Activated CD4-positive, alpha-beta T cell treated with anti-CD3 and anti-CD28 coated beads, Interleukin-2, amount 50 U/mL, for 24 hours (primary cell): ENCODE data around the gene ZNF44.
A peak's percentile ranks its signal among the peaks of the same experiment; 100 is the strongest.
"Not testable (repeated sequence)": the region's sequence is repeated elsewhere in the genome, so short reads cannot be mapped to it uniquely, and the experiment has no call there.

Experiments
- DNase-seq, 2 donors: peaks; one replicate each; pipeline ENCODE4 v3.0.0-alpha.2; 2020; ENCODE audit warnings: low read depth in 1 of 2, low spot score in 1 of 2

ZNF44 gene

DNA sequence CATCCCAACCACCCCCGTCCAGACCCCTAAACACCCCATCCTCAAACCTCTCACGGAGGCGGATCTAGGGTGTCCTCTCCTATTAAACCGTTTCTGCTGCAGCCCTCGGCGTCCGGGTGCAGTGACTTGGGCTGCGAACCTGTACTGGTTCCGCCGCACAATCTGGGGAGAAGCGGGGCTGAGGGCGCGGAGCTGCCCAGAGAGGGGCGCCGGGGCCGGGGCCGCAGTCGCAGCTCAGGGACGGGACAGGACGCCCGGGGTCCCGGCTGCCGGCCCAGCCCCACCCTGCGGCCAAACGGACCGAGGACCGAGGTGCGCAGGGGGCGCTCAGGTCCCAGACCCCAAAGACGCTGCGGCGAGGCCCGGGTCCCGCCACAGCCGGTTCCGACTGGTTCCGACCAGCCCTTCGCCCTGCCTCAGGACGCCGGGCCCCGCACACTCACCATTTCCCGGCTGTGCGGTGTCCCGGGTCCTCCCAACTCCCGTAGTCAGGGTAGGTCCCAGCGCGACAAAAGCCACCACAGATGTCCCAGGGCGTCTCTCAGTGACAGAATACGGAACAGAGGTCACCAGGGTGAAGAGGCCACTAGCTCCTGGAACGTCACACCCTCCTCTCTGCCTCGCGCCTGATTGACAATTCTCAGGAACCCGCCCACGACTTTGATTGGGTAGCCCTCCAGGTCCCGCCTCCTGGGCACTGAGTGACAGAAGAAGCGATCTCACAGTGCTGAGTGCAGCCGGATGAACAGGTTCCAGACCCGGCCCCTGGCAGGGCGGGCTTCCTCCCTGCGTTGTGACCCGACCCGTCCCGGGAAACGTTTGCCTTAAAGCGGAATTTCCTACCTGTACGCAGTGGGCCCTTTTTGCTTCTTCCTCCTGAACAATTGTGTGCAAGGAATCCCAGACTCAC lies at the start of gene ZNF44:
Gene ZNF44, minus strand, starts transcription at position 635 of the 910 bp plus-strand sequence. Its CDS starts 189 bp downstream, at position 446.
- peak; percentile 82 to 97 for DNase-seq

DNA sequence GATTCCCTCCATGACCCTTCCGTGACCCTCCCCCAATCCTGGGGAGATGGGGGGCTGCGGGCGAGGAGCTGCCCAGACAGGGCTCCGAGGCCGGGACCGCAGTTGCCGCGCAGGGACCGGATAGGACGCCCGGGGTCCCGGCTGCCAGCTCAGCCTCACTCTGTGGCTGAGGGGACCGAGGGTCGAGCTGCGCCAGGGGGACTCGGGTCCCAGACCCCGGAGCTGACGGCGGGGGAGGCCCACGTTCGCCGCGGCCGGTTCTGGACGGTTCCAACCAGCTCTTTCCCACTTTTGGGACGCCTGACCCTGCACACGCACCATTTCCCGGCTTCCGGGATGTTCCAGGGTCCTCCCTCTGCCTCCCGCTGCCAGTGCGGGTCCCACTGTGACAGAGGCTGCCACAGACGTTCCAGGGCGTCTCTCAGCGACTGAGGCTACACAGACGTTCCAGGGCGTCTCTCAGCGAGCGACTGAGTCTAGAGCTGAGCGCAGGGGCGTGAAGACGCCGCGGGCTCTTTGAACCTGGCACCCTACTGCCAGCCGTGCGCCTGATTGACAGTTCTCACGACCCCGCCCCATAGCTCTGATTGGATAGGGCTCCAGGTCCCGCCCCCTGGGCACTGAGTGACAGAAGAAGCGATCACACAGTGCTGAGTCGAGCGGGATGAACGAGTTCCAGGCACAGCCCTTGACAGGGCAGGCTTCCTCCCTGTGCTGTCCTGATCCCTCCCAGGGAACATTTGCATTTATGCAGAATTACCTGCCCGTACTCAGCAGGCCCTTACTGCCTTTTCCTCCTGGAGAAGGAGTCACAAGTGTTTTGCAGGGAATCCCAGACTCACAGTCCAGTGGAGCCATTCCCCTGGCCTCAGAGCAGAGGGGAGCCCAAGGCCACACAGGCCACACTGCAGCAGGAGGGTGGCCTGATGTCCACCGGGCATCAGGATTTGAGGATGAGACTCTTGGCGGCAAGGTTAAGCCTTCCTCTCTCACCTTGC lies 38.8 kb upstream of the ZNF44 start, which contains the start of gene ZNF563:
Gene ZNF563, minus strand, starts transcription at position 472 of the 998 bp plus-strand sequence. Its CDS starts 151 bp downstream, at position 321.
- peak; percentile 95 to 98 for DNase-seq

DNA sequence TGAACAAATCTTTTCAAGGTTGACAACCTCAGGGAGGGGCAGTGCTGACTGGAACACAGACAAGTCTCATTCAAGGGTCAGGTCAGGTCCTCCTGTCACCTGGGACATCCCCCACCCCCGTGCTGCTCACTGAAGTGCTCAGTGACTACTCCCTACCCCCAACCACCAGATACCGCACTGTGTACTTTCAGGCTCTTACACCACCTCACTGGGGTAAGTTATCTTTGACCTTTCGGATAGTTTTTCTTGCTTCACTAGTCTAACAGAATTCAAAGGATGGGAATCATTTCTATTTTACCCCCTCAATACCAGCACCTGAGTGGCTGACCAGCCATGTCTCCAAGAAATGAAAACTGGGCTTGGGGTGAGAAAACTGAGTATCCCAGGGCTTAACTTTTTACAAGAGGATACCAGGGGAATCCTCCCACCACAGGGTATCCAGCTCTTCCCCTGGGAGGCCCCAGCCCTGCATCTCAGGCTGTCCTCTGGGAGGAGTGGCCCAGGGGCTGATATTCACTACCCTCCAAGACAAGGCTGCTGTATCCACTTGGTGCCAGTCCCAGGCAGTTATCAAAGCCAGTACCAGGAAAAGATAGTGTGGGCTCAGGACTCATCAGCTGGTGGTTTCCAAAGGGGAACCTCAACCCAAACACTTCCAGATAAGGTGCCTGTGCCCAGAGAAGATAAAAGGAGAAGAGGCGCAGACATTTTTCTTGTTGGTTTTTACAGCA lies 36.7 kb upstream of the ZNF44 start:
- DNase-seq: peak; percentile 24 to 60

DNA sequence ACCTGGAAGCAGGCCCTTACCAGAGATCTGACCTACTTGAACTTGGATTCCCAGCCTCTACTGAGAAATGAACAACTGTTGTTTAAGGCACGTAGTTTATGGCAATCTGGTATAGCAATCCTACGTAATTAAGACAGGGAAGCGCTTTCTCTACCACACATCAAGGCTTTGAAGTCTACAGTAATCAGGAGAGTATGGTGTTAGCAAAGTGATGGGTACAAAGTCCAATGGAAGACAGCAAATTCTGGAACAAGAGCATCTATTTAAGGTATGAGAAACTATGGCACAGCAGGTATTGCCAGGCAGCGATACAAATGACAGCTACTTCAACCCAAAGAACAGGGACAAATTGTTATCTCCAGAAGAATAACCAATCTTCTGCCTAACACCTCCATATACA lies 35.7 kb upstream of the ZNF44 start:
- no peak for DNase-seq

DNA sequence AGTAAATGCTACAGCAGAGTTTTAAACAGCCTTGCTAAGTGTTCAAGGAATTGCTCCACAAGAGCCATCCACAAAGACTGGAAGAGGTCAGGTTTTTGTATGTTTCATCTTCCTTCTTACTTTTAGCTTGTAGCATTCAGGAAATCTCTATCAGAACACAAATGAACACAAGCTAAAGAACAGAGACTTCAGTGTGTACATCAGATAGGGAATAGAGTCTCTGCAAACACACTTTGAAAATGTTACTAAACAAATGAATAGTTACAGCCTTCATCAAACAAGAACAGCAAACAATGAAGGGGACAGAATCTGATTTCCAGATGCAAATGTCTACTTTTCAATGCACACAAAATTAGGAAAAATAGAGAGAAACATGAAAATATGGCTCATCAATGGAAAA lies 31.0 kb upstream of the ZNF44 start:
- DNase-seq: no peak

DNA sequence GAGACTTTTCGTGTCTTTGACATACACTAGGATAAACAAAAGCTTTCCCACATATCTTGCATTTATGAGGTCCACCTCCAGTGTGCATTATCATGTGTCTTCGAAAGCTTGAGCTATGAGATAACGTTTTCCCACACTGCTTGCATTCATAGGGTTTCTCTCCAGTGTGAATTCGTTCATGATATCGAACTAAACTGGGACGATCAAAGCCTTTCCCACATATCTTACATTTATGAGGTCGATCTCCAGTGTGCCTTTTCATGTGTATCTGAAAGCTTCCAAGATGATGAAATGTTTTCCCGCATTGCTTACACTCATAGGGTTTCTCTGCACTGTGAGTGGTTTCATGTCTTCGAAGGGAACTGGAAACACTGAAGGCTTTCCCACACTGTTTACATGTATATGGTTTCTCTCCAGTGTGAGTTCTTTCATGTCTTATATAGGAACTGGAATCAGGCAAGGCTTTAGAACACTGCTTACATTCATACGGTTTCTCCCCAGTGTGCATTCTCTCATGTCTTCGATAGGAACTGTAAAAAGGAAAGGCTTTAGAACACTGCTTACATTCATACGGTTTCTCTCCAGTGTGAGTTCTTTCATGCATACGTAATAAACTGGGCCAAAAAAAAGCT lies 24.2 kb upstream of the ZNF44 start:
- no peak for DNase-seq

DNA sequence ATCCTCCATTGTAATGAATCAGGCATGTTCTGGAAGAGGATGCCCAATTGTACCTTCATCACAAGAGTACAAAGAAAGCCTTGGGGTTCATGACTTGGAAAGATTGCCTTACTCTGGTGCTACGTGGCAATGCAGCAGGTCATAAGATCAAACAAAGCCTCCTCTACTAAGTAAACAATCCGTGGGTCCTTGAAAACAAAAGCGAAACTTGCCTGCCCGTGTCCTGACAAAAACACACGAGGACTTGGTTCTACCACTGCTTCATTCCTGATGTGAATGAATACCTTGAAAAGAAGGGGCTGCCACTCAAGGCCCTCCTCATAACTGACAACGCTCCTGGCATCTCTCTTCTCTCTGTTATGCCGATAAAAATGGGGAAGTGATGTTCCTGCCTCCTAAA lies 19.9 kb upstream of the ZNF44 start:
- DNase-seq: no peak

DNA sequence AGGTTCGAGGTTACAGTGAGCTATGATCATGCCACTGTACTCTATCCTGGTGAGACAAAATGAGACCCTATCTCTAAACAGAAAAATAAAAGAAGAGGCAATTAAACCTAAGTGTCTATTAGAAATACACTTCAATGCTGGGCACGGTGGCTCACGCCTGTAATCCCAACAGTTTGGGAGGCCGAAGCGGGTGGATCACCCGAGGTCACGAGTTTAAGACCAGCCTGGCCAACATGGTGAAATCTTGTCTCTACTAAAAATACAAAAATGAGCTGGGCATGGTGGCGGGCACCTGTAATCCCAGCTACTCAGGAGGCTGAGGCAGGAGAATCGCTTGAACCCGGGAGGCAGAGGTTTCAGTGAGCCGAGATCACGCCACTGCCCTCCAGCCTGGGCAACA lies 14.2 kb upstream of the ZNF44 start:
- not testable (repeated sequence) for DNase-seq

DNA sequence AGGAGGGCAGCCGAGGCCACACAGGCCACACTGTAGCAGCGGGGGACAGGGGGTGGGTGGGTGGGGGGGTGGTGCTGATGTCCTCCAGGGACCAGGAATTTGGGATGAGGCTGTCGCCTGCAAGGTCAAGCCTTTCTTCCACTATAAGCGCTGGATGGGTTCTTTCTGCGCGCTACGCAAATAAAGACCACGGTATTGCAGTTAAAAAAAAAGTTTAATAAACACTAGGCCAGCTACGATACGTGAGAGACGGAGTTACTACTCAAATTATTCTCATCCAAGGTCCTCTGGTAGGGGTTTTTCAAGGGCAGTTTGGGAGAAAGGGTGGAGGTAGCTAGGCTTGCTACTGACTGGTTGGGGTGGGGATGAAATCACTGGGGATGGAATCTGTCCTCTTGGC lies 508 bp upstream of the ZNF44 start:
- no peak for DNase-seq

DNA sequence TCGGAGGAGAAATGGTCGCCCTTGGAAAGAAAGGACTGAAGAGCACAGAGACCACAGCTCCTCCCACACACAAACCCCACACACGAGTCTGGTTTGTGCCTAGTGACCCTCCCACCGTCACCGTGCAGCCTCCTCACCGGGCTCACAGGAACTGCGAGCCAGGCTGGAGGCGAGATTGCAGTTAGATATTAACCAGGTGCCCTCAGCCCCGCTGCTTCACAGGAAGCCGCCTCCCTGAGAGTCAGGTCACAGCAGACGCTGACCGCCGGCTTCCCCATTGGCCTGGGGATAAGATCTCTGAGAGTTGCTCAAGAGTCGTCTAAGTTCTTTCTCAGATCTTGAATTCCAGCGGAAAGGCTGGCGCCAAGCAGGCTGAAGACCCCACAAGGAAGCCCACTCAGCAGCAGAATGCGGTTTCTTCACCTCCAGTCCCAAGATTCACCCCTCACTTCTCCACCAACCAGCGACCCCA lies 870 bp downstream of the ZNF44 start:
- DNase-seq: peak; percentile 1 to 18

DNA sequence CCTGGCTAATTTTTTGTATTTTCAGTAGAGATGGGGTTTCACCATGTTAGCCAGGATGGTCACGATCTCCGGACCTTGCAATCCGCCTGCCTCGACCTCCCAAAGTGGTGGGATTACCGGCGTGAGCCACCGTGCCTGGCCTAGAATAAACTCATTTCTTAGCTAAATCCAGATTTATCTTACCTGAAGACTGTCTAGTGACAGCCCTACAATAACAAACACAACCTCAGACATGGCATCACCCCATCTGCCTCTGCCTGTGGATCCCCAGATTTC lies 5.0 kb downstream of the ZNF44 start:
- no peak for DNase-seq

DNA sequence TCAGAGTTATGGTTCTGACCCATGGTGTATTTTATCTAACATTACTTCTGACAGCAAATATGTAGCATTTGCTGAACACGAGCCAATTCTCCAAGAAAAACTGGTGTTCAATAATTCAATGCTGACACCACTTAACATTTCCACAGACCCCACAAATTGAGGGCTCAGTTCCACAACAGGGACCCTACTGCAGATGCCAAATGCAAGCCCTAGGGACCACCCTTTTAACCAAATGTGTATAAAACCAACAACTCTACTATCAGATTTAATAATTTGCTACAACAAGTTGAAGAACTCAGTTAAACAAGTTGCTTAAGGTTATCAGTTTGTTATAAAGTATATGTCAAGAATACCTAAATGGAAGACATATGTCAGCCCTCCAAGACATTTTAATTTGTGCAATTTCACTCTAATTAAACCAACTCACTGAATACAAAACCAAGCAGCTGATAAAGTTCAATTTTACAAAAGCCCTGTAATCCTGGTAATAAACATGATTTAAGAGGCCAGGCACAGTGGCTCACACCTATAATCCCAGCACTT lies 6.7 kb downstream of the ZNF44 start:
- DNase-seq: no peak

DNA sequence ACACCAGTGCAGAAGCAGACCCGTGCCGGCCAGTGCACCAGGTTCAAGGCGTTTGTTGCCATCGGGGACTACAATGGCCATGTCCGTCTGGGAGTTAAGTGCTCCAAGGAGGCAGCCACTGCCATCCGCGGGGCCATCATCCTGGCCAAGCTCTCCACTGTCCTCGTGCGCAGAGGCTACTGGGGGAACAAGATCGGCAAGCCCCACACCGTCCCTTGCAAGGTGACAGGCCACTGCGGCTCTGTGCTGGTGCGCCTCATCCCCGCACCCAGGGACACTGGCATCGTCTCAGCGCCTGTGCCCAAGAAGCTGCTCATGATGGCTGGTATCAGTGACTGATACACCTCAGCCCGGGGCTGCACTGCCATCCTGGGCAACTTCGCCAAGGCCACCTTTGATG lies 10.1 kb downstream of the ZNF44 start:
- no peak for DNase-seq

DNA sequence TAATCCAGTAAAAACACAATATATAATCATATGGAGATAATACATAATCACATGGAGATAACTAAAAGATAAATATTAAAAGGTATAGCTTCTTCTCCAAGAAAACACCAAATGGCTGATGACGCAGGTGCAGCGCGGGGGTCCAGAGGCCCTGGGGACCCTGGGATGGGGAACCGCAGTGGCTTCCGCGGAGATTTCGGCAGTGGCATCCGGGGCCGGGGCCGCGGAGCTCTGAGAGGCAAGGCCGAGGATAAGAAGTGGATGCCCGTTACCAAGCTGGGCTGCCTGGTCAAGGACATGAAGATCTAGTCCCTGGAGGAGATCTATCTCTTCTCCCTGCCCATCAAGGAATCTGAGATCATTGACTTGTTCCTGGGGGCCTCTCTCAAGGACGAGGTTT lies 10.5 kb downstream of the ZNF44 start:
- no peak for DNase-seq

DNA sequence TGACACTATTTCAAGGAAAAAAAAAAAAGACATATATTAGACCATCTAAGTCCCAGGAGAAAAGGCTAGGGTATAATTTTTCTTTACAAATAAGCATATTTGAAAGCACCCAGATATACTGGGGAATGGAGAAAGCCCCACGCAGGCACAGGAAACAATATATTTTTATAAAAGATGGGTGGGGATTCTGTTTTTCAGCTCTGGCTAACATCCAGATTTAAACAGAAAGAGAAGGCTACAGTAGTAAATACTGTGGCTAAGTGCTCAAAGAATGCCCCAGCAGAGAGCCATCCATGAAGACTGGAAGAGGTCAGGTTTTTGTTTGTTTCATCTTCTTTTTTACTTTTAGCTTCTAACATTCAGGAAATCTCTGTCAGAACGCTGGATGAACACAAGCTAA lies 16.0 kb downstream of the ZNF44 start:
- no peak for DNase-seq

DNA sequence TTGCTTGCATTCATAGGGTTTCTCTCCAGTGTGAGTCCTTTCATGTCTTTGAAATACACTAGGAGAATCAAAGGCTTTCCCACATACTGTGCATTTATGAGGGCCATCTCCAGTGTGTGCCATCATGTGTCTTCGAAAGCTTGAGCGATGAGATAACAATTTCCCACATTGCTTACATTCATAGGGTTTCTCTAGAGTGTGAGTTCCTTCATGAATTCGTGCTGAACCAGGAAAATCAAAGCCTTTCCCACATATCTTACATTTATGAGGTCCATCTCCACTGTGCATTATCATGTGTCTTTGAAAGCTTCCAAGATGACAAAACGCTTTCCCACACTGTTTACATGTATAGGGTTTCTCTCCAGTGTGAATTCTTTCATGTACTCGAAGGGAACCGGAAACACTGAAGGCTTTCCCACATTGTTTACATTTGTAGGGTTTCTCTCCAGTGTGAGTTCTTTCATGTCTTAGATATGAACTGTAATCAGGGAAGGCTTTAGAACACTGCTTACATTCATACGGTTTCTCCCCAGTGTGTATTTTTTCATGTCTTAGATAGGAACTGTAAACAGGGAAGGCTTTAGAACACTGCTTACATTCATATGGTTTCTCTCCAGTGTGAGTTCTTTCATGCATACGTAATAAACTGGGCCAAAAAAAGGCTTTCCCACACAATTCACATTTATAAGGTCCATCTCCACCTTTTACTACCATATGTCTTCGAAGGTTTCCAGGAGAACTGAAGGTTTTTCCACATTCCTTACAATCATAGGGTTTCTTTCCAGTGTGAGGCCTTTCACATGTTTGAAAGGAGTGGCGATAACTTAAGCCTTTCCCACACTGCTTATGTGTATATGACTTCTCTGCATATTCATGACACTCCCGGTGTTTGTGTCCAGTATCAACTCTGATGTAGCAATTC lies 21.4 kb downstream of the ZNF44 start:
- no peak for DNase-seq

DNA sequence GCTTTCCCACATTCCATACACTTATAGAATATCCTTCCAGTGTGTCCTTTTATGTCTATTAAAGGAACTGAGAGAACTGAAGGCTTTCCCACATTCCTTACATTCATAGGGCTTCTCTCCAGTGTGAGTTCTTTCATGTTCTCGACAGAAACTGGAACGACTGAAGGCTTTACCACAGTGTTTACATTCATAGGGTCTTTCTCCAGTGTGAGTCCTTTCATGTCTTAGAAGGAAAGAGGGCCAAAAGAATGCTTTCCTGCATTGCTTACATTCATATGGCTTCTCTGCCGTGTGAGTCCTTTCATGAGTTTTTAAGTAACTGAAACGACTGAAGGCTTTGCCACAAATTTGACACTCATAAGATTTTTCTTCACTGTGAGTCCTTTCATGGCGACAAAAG lies 22.3 kb downstream of the ZNF44 start:
- DNase-seq: no peak

DNA sequence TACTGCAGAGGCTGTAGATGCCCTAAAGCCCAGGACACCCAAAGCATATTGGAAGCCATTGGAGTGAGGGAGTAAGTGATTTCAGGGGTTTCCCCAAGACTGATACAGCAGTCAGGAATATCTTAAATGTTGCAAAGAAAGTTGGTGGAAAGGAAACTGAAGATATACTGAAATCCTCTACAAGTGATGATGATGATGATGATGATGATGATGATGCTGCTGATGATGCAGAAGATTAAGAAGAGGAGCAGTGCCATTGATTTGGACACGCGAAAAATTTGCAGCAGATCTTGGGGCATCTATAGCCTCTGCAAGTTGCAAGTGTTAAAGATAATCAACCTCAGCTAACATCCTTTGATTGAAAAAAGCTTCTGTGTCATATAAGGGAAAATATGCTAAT lies 23.8 kb downstream of the ZNF44 start:
- no peak for DNase-seq
